Measurements from ENCODE around the gene TBC1D22A. TPM values are rescaled to one million over a fixed set of nuclear protein-coding genes. Genes with fewer than 3 reads are reported as not detected.

The TBC1D22A gene
- polyA plus RNA-seq, 1 donor (not counting 4 experiments of a cell fraction or from before 2014, with no cell fraction given), result 20.9 TPM

GRCh38 chr22:47128622-47129215 is 366.3 kb downstream of the TBC1D22A start:
- DNase-seq (ENCODE audit: low read depth, low spot score) (no peak), FAIRE-seq (no peak)
- no peaks in the 10 kb centered on the region for H3K27me3 ChIP-seq (ENCODE audit: control insufficient read depth, extremely low read depth, insufficient read depth, low read length)
- no peaks in the 10 kb centered on the region for H3K36me3 ChIP-seq (ENCODE audit: control insufficient read depth in 2 of 2, extremely low read depth in 1 of 2, insufficient read depth in 2 of 2, low read length in 2 of 2)
- no peak overlapping the region for H3K4me3 ChIP-seq (ENCODE audit: control insufficient read depth in 2 of 3, extremely low read depth in 1 of 3, insufficient read depth in 2 of 3, low read depth in 1 of 3, low read length in 3 of 3)
- H3K4me1 ChIP-seq (ENCODE audit: control insufficient read depth, extremely low read depth, insufficient read depth, low read length), result peaks cover 14% of the 10 kb centered on the region
- no peak overlapping the region for H3K27ac ChIP-seq (ENCODE audit: control insufficient read depth, insufficient read depth, low read length)
- TF ChIP-seq EZH2 (IDR thresholded peaks at IDR 0.05; ENCODE audit: low read length) (no peak), CTCF (optimal IDR thresholded peaks at IDR 0.05 in 1 of 3, IDR thresholded peaks at IDR 0.05 in 1 of 3, conservative IDR thresholded peaks at IDR 0.05 in 1 of 3; ENCODE audit: extremely low read depth in 1 of 3, insufficient read depth in 2 of 3, low read length in 3 of 3) (no peak)
- dilution Hi-C loops (cut with MboI; ENCODE audit: extremely low pct_ligation_motif_present, low sequenced_read_pairs), result no loop called here
- no peaks in the 10 kb centered on the region for H4K20me1 ChIP-seq (ENCODE audit: control insufficient read depth, extremely low read depth, insufficient read depth, low read length)
- no peaks in the 10 kb centered on the region for H3K9me3 ChIP-seq (ENCODE audit: control insufficient read depth, low read depth, low read length)
- H3K4me2 ChIP-seq (ENCODE audit: control insufficient read depth, extremely low read depth, insufficient read depth, low read depth, low read length), result no peak overlapping the region
- H3K9me1 ChIP-seq (ENCODE audit: control insufficient read depth, extremely low read depth, insufficient read depth, low read length), result no peaks in the 10 kb centered on the region
- no peak overlapping the region for H3K9ac ChIP-seq (ENCODE audit: control insufficient read depth, extremely low read depth, insufficient read depth, low read length)
- no peaks in the 10 kb centered on the region for H3K79me2 ChIP-seq (ENCODE audit: control insufficient read depth, insufficient read depth, low read length)
- H2AFZ ChIP-seq (ENCODE audit: control insufficient read depth, low read length), result no peak overlapping the region

- dilution Hi-C loops (cut with MboI; ENCODE audit: extremely low pct_ligation_motif_present, low sequenced_read_pairs), result no loop called here
- Histone ChIP-seq H3K27ac (ENCODE audit: control insufficient read depth, insufficient read depth, low read length) (peak overlapping the region; percentile 52), H3K4me2 (ENCODE audit: control insufficient read depth, extremely low read depth, insufficient read depth, low read depth, low read length) (peak overlapping the region; percentile 48), H3K9me3 (ENCODE audit: control insufficient read depth, low read depth, low read length) (no peaks in the 10 kb centered on the region), H2AFZ (ENCODE audit: control insufficient read depth, low read length) (peak overlapping the region; percentile 15), H3K9me1 (ENCODE audit: control insufficient read depth, extremely low read depth, insufficient read depth, low read length) (no peaks in the 10 kb centered on the region), H3K27me3 (ENCODE audit: control insufficient read depth, extremely low read depth, insufficient read depth, low read length) (no peaks in the 10 kb centered on the region), H3K4me1 (ENCODE audit: control insufficient read depth, extremely low read depth, insufficient read depth, low read length) (peaks cover 13% of the 10 kb centered on the region), H3K4me3 (ENCODE audit: control insufficient read depth in 2 of 3, extremely low read depth in 1 of 3, insufficient read depth in 2 of 3, low read depth in 1 of 3, low read length in 3 of 3) (no peak overlapping the region), H3K9ac (ENCODE audit: control insufficient read depth, extremely low read depth, insufficient read depth, low read length) (no peak overlapping the region), H4K20me1 (ENCODE audit: control insufficient read depth, extremely low read depth, insufficient read depth, low read length) (no peaks in the 10 kb centered on the region), H3K36me3 (ENCODE audit: control insufficient read depth in 2 of 2, extremely low read depth in 1 of 2, insufficient read depth in 2 of 2, low read length in 2 of 2) (no peaks in the 10 kb centered on the region), H3K79me2 (ENCODE audit: control insufficient read depth, insufficient read depth, low read length) (no peaks in the 10 kb centered on the region)
- FAIRE-seq (peak; percentile 94), DNase-seq (ENCODE audit: low read depth, low spot score) (peak; percentile 62)
- TF ChIP-seq EZH2 (IDR thresholded peaks at IDR 0.05; ENCODE audit: low read length) (no peak), CTCF (optimal IDR thresholded peaks at IDR 0.05 in 1 of 3, IDR thresholded peaks at IDR 0.05 in 1 of 3, conservative IDR thresholded peaks at IDR 0.05 in 1 of 3; ENCODE audit: extremely low read depth in 1 of 3, insufficient read depth in 2 of 3, low read length in 3 of 3) (no peak)
Measured at GRCh38 chr22:47129902-47130635, 367.6 kb downstream of the TBC1D22A start.

All from keratinocyte (primary cell).